Heart right ventricle (tissue), 16 donors: ENCODE measurements around the gene TMEM204. TPM values are rescaled to one million over a fixed set of nuclear protein-coding genes. Genes with fewer than 3 reads are reported as not detected.
A peak's percentile ranks its signal among the peaks of the same experiment; 100 is the strongest.

ENCODE experiments used
- ATAC-seq, 8 donors: fragments of 200-7000 bp; cut with Tn5 transposase; one replicate each; pipeline ENCODE4 v1.9.1; 2020; ENCODE audit warnings: mild to moderate bottlenecking in 8 of 8, moderate library complexity in 8 of 8, moderate number of reproducible peaks in 1 of 8
- DNase-seq, 2 donors: peaks; one replicate each; pipeline ENCODE4 v3.0.0-alpha.2; 2020
- H3K27ac ChIP-seq, 10 donors: fragments of 200-600 bp; sonication (generic) in 2 of 10; one replicate each; pipeline versions ENCODE4 v1.5.0 to v1.8.0; 2020 to 2022; ENCODE audit warnings: mild to moderate bottlenecking in 3 of 10
- H3K27me3 ChIP-seq, 7 donors: fragments of 200-600 bp; one replicate each; pipeline ENCODE4 v1.8.0; 2021 to 2022; ENCODE audit warnings: mild to moderate bottlenecking in 2 of 7
- H3K36me3 ChIP-seq, 9 donors: fragments of 200-600 bp; sonication (generic) in 1 of 9; one replicate each; pipeline versions ENCODE4 v1.5.0 to v1.8.0; 2020 to 2022; ENCODE audit warnings: mild to moderate bottlenecking in 2 of 9
- H3K4me1 ChIP-seq, 9 donors: fragments of 200-600 bp; sonication (generic) in 1 of 9; one replicate each; pipeline versions ENCODE4 v1.5.0 to v1.8.0; 2020 to 2022; ENCODE audit warnings: mild to moderate bottlenecking in 4 of 9
- H3K4me3 ChIP-seq, 10 donors: fragments of 200-600 bp; sonication (generic) in 2 of 10; one replicate each; pipeline versions ENCODE4 v1.5.0 to v1.8.0; 2020 to 2022; ENCODE audit warnings: mild to moderate bottlenecking in 7 of 10, moderate library complexity in 2 of 10
- H3K9me3 ChIP-seq, 11 donors: fragments of 200-600 bp in 10 of 11; sonication (generic) in 2 of 11; one replicate each; pipeline versions ENCODE4 v1.5.0 to v1.8.0; 2013 to 2022; ENCODE audit warnings: mild to moderate bottlenecking in 2 of 11, control low read depth in 1 of 11, moderate library complexity in 1 of 11
- CTCF ChIP-seq, 9 donors: fragments of 200-600 bp; sonication (generic) in 2 of 9; IDR thresholded peaks; one replicate each; pipeline versions ENCODE4 v1.5.0 to v1.8.0; 2021 to 2022; ENCODE audit warnings: antibody characterized with exemption in 9 of 9, mild to moderate bottlenecking in 5 of 9, moderate library complexity in 1 of 9
- WGBS, 2 donors: extraction: QIAGEN DNeasy Blood & Tissue Kit; methylation state at CpG; one replicate each; pipeline ENCODE4 v1.1.7; 2013; ENCODE audit warnings: inconsistent platforms in 1 of 2; 5-methylcytosine and 5-hydroxymethylcytosine counted together
- intact Hi-C, 10 donors: fragments of 100-400 bp; cut with DNase I; formaldehyde crosslinking; loops; one replicate each; pipeline versions ENCODE4 v1.11.1 to v1.14.2; 2022
- polyA plus RNA-seq, 2 donors: library from polyadenylated mRNA; stranded (reverse); fragments of 200-250 nt; gene quantifications; one replicate each; pipeline ENCODE4 v1.2.3, GENCODE V29; 2013
- total RNA-seq, 10 donors: library from RNA; stranded (reverse); fragmentation: NEBNext Ultra II Directional in 3 of 10; extraction: Animal tissue kit (Norgen Biotek cat#: 25700) in 3 of 10; gene quantifications; one replicate each; pipeline versions ENCODE4 v1.2.1 to v1.2.4, GENCODE V29; 2021 to 2023
- donor health status: Arrhythmogenic right ventricular cardiomyopathy.
- donor health status: ischemic (EF 13 %, LVEDD 7.1; RV severe dilation, severe dysfunction).
- donor health status: healthy with polysubstance abuse.
- donor health status: DM: no; HTN: yes; CAD: no.
- donor health status: DM: no; HTN: no; CAD: no.
- donor health status: ischemic (EF 25% LVEDD 6.9; RV normal size, moderate dysfunction).
- donor health status: ischemic (EF 25% LVEDD 5.7; RV mildly dilated, moderate dysfunction).
- donor health status: healthy.
- donor health status: DM: yes; HTN: yes; CAD: no.
- donor health status: Ischemic cardiomyopathy.
- donor health status: ischemic (EF 35%, LVEDD 5.7; RV mildly dilated, moderate dysfunction).
- donor health status: nonischemic (EF 11% LVEDD 7.7; RV severe dilation, severe dysfunction).
- donor health status: DM: yes; HTN: yes; CAD: no.
- donor health status: PGD.
- donor health status: ischemic (EF 29% LVEDD 5.4; RV normal size, mild dysfunction).
- donor health status: nonischemic (EF 23%, LVEDD 6.1; RV moderate dilation, normal function).

The TMEM204 gene
- total and polyA plus RNA-seq, 12 donors, result 10.7 to 49.9 (median 19.8) TPM

GRCh38 chr16:1545044-1546040 lies 11.9 kb downstream of the TMEM204 start:
- peaks cover 0 to 75% (median 22%) of the 10 kb centered on the region in 9 donors for H3K36me3 ChIP-seq
- no peak for TF ChIP-seq CTCF (IDR thresholded peaks at IDR 0.05)
- intact Hi-C loops, result loop anchor here in 5 of 10 donors (1.0 to 10.0 kb wide), 6 partner anchors 13 to 489 kb away; partner anchors contain the start of genes TELO2 (in 3 of the 5), CRAMP1 (in 1 of the 5), IFT140 (in 1 of the 5) and UQCC4 (in 1 of the 5)
- ATAC-seq, result peak; percentile 68 to 80 (median 75)
- no peaks in the 10 kb centered on the region for H3K9me3 ChIP-seq
- peak; percentile 77 to 83 for DNase-seq
- H3K27ac ChIP-seq, result peak overlapping the region; percentile 86 to 99 (median 97)
- H3K4me1 ChIP-seq, result peaks cover 78 to 100% (median 97%) of the 10 kb centered on the region in 9 donors
- WGBS, 2 donors, result 12 to 18% methylated on average over 26 of the region's 26 CpGs
- H3K4me3 ChIP-seq, result peak overlapping the region in 8 of 10 donors; percentile 1 to 35 (median 26)
- H3K27me3 ChIP-seq, result no peaks in the 10 kb centered on the region

- Histone ChIP-seq H3K4me1 (peaks cover 83 to 100% (median 97%) of the 10 kb centered on the region in 9 donors), H3K9me3 (no peaks in the 10 kb centered on the region), H3K27me3 (no peaks in the 10 kb centered on the region), H3K4me3 (peak overlapping the region in 4 of 10 donors; percentile 3 to 35 (median 26)), H3K36me3 (peaks cover 0 to 75% (median 16%) of the 10 kb centered on the region in 9 donors), H3K27ac (peak overlapping the region; percentile 86 to 99 (median 97))
- 64 to 79% methylated on average over 16 of the region's 16 CpGs for WGBS, 2 donors
- TF ChIP-seq CTCF (IDR thresholded peaks at IDR 0.05), result no peak
- ATAC-seq (no peak), DNase-seq (no peak)
- intact Hi-C loops, result loop anchor here in 5 of 10 donors (5.0 to 10.0 kb wide), 5 partner anchors 52 to 488 kb away; partner anchors contain the start of genes TELO2 (in 3 of the 5), CRAMP1 (in 1 of the 5), IFT140 (in 1 of the 5) and UQCC4 (in 1 of the 5)
Measured at GRCh38 chr16:1546430-1546829, 13.0 kb downstream of the TMEM204 start.

- H3K9me3 ChIP-seq, result no peaks in the 10 kb centered on the region
- H3K4me3 ChIP-seq, result peak overlapping the region in 5 of 10 donors; percentile 19 to 30 (median 21)
- no peaks in the 10 kb centered on the region for H3K27me3 ChIP-seq
- H3K36me3 ChIP-seq, result peaks cover 0 to 70% (median 7%) of the 10 kb centered on the region in 9 donors
- no peak for TF ChIP-seq CTCF (IDR thresholded peaks at IDR 0.05)
- 33 to 45% methylated on average over 5 of the region's 5 CpGs for WGBS, 2 donors
- ATAC-seq (peak in 4 of 8 donors; percentile 18 to 31 (median 22)), DNase-seq (peak in 1 of 2 donors; percentile 66)
- peak overlapping the region; percentile 61 to 99 (median 96) for H3K27ac ChIP-seq
- H3K4me1 ChIP-seq, result peaks cover 67 to 100% (median 93%) of the 10 kb centered on the region in 9 donors
- intact Hi-C loops, result loop anchor here in 5 of 10 donors (5.0 to 10.0 kb wide), 5 partner anchors 53 to 487 kb away; partner anchors contain the start of genes TELO2 (in 3 of the 5), CRAMP1 (in 1 of the 5), IFT140 (in 1 of the 5) and UQCC4 (in 1 of the 5)
Measured at GRCh38 chr16:1548233-1548632, 14.8 kb downstream of the TMEM204 start.

GRCh38 chr16:1548727-1549126 lies 15.3 kb downstream of the TMEM204 start:
- TF ChIP-seq CTCF (IDR thresholded peaks at IDR 0.05), result no peak
- intact Hi-C loops, result loop anchor here in 5 of 10 donors (5.0 to 10.0 kb wide), 5 partner anchors 54 to 486 kb away; partner anchors contain the start of genes TELO2 (in 3 of the 5), CRAMP1 (in 1 of the 5), IFT140 (in 1 of the 5) and UQCC4 (in 1 of the 5)
- Histone ChIP-seq H3K27me3 (no peaks in the 10 kb centered on the region), H3K36me3 (peaks cover 0 to 75% (median 7%) of the 10 kb centered on the region in 9 donors), H3K4me1 (peaks cover 67 to 100% (median 89%) of the 10 kb centered on the region in 9 donors), H3K9me3 (no peaks in the 10 kb centered on the region), H3K27ac (peak overlapping the region; percentile 61 to 99 (median 96)), H3K4me3 (peak overlapping the region in 4 of 10 donors; percentile 19 to 30 (median 20))
- no peak for DNase-seq
- ATAC-seq, result no peak
- WGBS, 2 donors, result 70 to 83% methylated on average over 23 of the region's 23 CpGs
